Measurements from ENCODE around the gene ZIC5. TPM values are rescaled to one million over a fixed set of nuclear protein-coding genes. Genes with fewer than 3 reads are reported as not detected.
"Not testable (repeated sequence)": the region's sequence is repeated elsewhere in the genome, so short reads cannot be mapped to it uniquely, and the experiment has no call there.

Gene ZIC5
- total and polyA plus RNA-seq, 11 donors: not detected

DNA sequence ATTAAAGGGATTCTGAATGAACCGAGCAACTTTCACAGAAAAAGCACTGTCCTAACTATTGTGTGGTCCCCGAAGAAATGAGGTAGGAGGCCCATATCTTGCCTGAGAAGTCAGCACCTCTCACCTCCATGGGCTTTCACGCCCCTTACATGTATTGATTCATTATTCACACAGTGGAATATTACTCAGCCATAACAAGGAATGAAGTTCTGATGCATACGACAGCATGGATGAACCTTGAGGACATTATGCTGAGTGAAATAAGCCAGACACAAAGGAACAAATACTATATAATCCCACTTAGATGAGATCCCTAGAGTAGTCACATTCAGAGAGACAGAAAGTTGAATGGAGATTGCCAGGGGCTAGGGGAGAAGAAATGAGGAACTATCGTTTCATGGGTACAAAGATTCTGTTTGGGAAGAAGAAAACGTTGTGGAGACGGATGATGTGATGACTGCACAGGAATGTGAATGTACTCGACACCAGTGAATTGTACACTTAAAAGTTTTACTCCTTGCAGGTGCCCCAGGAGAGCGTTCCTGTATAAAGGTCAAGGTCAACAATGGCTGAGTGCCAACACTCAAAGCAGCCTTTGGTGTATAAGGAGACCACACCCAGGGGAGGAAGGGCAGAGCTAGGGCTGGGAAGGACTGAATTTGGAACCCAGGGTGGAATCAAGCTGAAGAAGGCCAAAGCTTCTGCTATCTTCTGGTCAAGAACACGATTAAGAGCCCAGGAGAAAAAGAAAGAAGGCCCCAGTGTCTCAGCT, 22.5 kb downstream of the ZIC5 start:
- WGBS, 4 donors: 75 to 77% (median 76%) methylated on average over 10 of the region's 10 CpGs
- no peak for ATAC-seq
- H3K9me3 ChIP-seq: no peaks in the 10 kb centered on the region
- intact Hi-C loops (cut with DNase I): no loop called here
- H3K4me1 ChIP-seq: no peaks in the 10 kb centered on the region
- H3K27ac ChIP-seq: no peak overlapping the region
- TF ChIP-seq, protein P1, sequence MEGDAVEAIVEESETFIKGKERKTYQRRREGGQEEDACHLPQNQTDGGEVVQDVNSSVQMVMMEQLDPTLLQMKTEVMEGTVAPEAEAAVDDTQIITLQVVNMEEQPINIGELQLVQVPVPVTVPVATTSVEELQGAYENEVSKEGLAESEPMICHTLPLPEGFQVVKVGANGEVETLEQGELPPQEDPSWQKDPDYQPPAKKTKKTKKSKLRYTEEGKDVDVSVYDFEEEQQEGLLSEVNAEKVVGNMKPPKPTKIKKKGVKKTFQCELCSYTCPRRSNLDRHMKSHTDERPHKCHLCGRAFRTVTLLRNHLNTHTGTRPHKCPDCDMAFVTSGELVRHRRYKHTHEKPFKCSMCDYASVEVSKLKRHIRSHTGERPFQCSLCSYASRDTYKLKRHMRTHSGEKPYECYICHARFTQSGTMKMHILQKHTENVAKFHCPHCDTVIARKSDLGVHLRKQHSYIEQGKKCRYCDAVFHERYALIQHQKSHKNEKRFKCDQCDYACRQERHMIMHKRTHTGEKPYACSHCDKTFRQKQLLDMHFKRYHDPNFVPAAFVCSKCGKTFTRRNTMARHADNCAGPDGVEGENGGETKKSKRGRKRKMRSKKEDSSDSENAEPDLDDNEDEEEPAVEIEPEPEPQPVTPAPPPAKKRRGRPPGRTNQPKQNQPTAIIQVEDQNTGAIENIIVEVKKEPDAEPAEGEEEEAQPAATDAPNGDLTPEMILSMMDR (IDR thresholded peaks at IDR 0.05): no peak
- no peak for TF ChIP-seq POLR2A (IDR thresholded peaks at IDR 0.05)
- H3K4me3 ChIP-seq: no peak overlapping the region
- no peak for DNase-seq
- no peaks in the 10 kb centered on the region for H3K36me3 ChIP-seq
- H3K27me3 ChIP-seq: peaks cover 16 to 94% (median 40%) of the 10 kb centered on the region in 9 donors

DNA sequence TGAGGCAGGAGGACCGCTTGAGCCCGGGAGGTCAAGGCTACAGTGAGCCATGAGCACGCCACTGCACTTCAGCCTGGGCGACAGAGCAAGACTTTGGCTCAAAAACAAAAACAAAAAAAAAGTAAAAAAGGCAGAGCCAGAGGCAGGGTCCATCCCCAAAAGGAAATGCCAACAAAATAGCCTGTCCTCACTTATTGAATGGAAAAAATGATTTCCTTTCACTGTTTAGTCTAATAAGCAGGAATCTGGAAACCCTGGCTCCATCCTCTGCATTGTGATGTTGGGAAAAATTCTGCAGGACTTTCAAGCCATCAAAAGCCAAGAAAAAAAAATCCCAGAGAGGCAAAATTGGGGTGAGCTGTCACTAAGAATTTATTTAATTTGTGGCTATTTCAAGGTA, 23.2 kb downstream of the ZIC5 start:
- intact Hi-C loops (cut with DNase I): no loop called here
- Histone ChIP-seq H3K4me1 (no peaks in the 10 kb centered on the region), H3K9me3 (no peaks in the 10 kb centered on the region), H3K4me3 (no peak overlapping the region), H3K36me3 (no peaks in the 10 kb centered on the region), H3K27me3 (peaks cover 16 to 94% (median 35%) of the 10 kb centered on the region in 9 donors), H3K27ac (no peak overlapping the region)
- WGBS, 4 donors: 78 to 83% (median 79%) methylated on average over 4 of the region's 4 CpGs
- ATAC-seq: no peak
- no peak for DNase-seq
- no peak for TF ChIP-seq POLR2A (IDR thresholded peaks at IDR 0.05)
- TF ChIP-seq, protein P1 (IDR thresholded peaks at IDR 0.05): no peak

DNA sequence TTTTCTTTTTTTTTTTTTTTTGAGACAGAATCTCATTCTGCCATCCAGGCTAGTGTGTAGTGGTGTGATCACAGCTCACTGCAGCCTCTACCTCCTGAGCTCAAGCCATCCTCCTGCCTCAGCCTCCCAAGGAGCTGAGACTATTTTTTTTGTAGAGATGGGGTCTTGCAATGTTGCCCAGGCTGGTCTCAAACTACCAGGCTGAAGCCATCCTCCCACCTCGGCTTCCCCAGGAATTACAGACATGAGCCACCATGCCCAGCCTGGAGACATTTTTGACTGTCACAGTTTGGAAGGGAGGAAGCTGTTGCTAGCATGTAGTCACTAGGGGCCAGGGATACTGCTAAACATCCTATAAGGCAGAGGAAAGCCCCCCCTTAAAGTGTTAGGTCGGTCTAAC, 23.9 kb downstream of the ZIC5 start:
- Histone ChIP-seq H3K27ac (no peak overlapping the region), H3K9me3 (no peaks in the 10 kb centered on the region), H3K36me3 (no peaks in the 10 kb centered on the region), H3K4me3 (no peak overlapping the region), H3K27me3 (peaks cover 12 to 91% (median 29%) of the 10 kb centered on the region in 9 donors), H3K4me1 (no peaks in the 10 kb centered on the region)
- DNase-seq: no peak
- WGBS, 4 donors: 70 to 90% (median 82%) methylated on average over 2 of the region's 2 CpGs
- intact Hi-C loops (cut with DNase I): no loop called here
- ATAC-seq: no peak
- TF ChIP-seq POLR2A (IDR thresholded peaks at IDR 0.05): no peak
- TF ChIP-seq, protein P1 (IDR thresholded peaks at IDR 0.05): no peak

DNA sequence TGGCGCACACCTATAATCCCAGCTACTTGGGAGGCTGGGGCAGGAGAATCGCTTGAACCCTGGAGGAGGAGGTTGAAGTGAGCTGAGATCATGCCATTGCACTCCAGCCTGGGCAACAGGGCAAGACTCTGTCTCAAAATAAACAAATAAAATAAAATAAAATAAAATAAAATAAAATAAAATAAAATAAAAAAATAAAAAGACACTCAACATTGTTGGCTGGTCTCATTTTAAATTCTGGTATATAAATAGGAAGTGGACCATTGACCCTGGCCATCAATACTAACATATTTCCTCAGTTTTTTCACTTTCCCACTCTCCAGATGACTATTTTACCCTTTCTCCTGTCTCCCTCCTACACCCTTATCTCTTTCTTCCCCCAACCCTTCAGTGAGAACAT, 26.1 kb downstream of the ZIC5 start:
- H3K4me3 ChIP-seq; H3K27ac ChIP-seq; ATAC-seq; H3K36me3 ChIP-seq; H3K4me1 ChIP-seq; DNase-seq; H3K9me3 ChIP-seq; intact Hi-C loops (cut with DNase I): not testable (repeated sequence)
- 92 to 97% (median 94%) methylated on average over 2 of the region's 2 CpGs for WGBS, 4 donors
- peaks cover 9 to 92% (median 27%) of the 10 kb centered on the region in 9 donors for H3K27me3 ChIP-seq

DNA sequence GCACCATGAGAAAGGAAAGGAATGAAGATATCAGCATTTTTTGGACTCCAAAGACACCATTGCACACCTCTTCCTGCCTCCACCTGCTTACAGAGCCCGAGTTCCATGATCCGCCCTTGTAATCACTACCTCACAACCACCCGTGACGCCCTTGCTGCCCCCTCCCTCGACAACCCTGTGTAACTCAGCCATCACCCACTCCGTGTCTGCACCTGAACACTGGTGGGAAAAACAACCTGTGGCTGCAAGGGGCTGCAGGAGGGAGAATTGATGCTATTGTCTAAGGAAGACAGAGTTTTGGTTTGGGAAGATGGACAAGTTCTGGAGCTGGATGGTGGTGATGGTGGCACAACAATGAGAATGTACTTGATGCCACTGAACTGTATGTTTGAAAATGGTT, 27.0 kb downstream of the ZIC5 start:
- TF ChIP-seq POLR2A (IDR thresholded peaks at IDR 0.05): no peak
- TF ChIP-seq, protein P1 (IDR thresholded peaks at IDR 0.05): no peak
- H3K27me3 ChIP-seq: peaks cover 9 to 94% (median 26%) of the 10 kb centered on the region in 9 donors
- WGBS, 4 donors: 84 to 91% (median 90%) methylated on average over 6 of the region's 6 CpGs

More for the DNA sequence above, 27.0 kb downstream of the ZIC5 start:
- DNase-seq (no peak), ATAC-seq (no peak)
- H3K27ac ChIP-seq: no peak overlapping the region
- no peaks in the 10 kb centered on the region for H3K4me1 ChIP-seq
- H3K36me3 ChIP-seq: no peaks in the 10 kb centered on the region
- intact Hi-C loops (cut with DNase I): no loop called here
- no peaks in the 10 kb centered on the region for H3K9me3 ChIP-seq
- H3K4me3 ChIP-seq: no peak overlapping the region
